Measurements from ENCODE around the gene GFRA1.
"Not testable (repeated sequence)": the region's sequence is repeated elsewhere in the genome, so short reads cannot be mapped to it uniquely, and the experiment has no call there.

GFRA1 gene

DNA sequence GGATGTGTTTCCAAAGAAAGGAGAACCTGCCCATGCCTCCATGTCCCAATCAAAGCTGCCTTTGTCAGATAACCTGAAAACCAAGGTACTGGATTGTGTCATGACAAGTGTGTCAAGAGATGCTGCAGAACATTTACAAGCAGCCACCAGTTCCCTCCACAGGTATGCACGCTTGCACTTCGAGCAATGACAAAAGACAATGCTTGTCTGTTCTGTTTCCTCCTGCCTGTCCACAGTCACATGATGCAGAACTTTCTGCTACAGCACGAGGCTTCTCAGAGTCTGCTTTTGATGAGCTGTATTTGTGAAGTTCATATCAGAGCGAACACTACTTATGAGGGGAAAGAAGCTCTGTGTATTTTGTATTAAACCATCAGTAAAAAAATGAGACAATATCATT, 209.9 kb downstream of the GFRA1 start:
- no peak for DNase-seq (ENCODE audit: low spot score)

DNA sequence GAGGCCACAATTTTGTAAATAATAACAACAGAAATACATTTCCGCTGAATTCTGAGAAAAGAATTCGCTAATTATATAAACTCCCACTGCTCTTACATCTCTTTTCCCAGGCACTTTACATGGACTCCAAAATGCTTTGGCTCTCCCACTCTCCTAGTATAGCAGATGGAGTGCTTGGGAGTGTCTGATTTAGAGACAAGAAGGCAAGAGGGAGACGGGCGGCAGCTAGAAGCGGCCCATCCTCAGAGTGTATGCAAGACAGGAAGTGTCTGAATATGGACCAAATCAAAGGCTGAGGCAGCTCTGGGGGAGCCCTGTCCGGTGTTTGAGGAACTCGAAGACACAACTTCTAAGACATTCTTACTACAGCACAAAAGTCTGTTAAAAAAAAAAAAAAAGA, 212.1 kb downstream of the GFRA1 start:
- DNase-seq (ENCODE audit: low spot score), result no peak

DNA sequence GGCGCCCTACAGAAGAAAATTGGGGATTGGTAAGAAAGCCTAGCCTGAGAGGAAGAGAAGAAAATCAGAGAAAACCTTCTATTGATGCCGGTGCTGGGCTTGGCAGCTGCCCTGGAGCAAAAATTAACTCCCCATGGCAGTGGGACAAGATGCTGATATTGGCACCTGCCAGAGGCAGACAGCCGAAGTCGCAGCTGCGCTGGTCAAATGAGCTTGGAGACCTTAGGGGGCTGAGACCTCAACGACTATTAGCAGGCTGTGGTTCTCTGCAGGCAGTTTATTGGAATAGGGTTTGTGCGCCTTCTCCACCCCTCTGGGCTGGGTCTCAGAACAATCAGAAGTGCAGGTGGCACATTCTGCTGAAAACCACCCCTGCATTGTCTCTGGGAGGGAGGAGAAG, 213.7 kb downstream of the GFRA1 start:
- DNase-seq (ENCODE audit: low spot score), result no peak

DNA sequence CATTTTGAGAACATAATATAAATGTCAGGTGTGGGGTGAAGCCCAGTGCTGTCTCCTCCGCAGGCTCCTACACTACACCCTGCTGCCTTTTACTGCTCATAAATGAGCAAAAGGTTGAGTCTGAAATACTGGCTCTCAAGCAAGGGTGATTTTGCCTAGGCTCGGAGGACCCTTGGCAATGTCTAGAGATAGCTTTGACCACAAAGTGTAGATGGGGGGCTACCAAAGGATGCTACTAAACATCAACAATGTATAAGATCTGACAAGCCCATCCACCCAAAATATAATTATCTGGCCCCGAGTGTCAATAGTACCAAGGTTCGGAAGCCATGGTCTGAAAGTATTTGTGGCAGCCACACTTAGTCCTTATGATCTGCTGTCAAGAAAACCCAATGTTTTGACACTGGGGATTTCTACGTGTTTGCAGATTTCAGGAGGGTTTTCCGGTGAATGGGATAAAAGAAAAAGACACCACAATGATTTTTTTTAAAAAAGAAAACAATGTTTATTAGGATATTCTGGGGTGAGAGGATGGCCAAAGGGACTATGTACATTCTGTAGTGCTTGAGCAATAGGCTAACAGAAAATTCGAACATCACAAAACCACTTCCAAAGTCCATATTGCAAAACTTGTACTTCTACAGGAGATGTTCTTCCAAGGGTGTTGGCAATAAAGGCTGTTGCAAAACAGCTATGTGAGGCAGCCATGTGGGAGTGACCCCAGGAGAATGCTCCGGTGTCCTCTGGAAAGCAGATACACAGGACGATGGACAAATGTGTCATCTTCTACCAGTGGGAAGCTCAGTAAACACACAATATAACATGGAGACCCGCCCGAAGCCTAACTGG, 216.3 kb downstream of the GFRA1 start:
- no peak for DNase-seq (ENCODE audit: low spot score)

DNA sequence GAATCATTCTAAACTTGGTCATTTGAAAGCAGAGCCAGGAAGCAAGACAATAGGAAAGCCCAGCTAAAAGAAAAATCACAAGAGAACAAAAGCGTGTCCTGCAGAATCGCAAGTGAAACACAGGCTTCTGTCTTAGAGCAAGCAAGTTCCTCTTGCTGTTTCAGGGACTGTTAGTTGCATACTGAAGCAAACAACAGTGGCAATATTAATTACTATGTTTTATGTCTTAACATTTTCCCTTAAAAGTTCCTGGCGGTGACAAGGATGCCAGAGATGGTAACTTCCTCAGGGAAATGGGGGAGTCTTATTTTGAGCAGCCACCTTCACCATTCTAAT, 217.1 kb downstream of the GFRA1 start:
- DNase-seq (ENCODE audit: low spot score), result no peak

DNA sequence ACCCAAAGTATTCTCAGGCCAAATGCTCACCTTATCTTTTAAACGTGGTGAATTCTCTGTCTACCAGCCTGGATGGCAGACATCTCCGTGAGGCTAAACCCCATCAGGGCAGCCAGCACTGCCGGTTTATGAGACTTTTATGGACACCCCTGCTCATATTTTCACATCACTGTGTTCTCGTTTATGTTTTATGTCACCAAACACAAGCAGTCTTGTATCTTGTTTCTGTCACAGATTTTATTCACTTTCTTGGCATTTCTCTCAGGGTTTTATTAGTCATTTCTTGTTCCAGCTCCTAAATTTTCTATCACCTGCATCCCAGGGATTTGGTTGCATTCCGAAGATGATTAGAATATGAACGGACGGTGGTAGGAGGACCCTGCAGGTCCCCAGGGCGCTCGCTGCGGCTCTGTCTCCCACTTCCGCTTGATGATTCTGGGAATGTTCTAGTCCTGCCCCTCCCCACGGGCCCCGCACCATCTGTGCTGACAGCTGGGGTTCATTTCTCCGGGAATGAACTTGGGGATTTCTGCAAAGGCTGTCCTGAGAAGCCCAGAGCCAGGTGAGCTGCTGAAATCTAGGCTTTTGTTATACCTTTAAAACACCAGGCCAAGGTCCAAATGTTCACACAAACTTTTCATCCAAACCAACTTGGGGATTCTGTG, 217.6 kb downstream of the GFRA1 start:
- no peak for DNase-seq (ENCODE audit: low spot score)

DNA sequence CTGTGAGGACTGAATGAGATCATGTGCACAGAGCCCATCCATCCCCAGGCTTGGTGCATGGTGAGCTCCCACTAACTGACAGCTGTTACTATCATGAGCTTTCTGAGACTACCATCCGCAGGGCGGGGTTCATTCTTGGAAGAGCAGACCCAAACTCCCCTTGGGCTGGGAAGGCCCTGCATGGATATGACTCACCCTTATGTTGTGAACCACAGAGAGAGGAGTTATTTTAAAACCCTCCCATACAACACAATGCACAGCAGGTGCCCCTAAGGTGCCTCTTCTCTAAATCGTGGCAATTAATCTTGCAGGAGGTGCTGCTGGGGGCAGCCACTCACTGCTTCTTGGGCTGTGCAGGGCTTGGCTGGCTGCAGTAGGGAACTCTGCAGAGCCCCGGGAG, 219.1 kb downstream of the GFRA1 start:
- no peak for DNase-seq (ENCODE audit: low spot score)

DNA sequence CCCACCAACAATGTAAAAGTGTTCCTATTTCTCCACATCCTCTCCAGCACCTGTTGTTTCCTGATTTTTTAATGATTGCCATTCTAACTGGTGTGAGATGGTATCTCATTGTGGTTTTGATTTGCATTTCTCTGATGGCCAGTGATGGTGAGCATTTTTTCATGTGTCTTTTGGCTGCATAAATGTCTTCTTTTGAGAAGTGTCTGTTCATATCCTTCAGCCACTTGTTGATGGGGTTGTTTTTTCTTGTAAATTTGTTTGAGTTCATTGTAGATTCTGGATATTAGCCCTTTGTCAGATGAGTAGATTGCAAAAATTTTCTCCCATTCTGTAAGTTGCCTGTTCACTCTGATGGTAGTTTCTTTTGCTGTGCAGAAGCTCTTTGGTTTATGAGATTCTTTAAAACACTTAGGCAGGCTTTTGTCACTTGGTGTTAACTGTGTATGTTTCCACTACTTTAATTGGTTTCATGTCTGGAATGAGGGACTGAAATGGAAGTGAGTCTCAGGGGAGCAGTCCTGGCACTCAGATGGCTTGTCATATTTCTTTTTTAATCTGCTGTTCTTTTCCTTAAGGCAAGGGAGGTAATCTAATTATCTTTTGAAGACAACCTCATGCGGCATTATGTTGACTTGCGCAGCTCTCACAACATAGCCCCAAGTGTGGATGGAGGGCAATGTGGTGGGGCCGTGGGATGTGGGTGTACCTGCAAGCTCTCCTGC, 219.8 kb downstream of the GFRA1 start:
- DNase-seq (ENCODE audit: low spot score), result not testable (repeated sequence)

DNA sequence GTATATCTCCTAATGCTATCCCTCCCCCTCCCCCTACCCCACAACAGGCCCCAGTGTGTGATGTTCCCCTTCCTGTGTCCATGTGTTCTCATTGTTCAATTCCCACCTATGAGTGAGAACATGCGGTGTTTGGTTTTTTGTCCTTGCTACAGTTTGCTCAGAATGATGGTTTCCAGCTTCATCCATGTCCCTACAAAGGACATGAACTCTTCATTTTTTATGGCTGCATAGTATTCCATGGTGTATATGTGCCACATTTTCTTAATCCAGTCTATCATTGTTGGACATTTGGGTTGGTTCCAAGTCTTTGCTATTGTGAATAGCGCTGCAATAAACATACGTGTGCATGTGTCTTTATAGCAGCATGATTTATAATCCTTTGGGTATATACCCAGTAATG, 220.5 kb downstream of the GFRA1 start:
- DNase-seq (ENCODE audit: low spot score), result not testable (repeated sequence)

DNA sequence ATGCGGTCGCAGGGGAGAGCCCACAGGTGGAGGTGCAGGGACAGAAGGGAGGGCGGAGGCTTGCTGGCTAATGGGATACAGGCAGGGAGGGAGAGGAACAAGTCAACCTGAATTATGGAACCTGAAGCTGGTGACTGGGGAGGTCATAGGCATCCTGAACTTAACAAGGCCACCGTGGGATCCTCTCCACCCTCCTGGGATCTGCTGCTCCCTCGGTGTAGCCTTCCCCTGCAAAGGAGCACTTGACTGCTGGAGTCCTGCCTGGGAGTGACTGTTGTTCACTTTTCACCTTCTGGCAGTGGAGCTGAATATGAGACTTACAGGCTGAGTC, 223.1 kb downstream of the GFRA1 start:
- no peak for DNase-seq (ENCODE audit: low spot score)

DNA sequence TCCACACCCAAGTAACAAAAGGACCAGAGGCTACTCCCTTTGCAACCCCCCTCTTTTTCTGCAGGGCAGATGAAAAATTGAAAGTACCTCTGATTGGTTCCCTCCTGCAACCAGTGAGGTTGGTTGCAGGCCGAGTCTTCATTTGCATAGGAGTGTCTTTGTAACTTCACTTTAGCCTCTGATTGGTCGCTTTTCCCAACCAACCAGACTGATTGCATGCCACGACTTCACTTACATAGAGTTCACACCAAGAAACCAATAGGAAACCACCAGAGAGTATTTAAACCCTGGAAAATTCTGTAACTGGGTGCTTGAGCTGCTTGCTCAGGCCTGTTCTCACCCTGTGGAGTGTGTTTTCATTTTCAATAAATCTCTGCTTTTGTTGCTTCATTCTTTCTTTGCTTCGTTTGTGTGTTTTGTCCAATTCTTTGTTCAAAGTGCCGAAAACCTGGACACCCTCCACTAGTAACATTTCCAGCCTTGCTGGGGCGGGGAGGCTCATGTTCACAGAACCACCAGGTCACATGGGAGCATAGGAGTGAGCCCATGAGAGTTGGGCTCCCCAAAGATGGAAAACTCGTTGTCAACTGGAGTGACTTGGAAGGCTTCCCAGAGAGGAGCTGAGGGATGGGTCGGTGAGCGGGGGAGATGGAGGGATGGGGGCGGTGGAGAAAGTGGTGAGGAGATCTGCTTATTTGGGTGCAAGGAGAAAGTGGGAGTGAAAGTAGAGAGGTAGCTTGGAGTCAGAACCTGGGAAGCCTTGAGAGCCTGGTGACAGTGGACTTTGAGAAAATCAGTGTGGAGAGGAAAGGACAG, 223.6 kb downstream of the GFRA1 start:
- no peak for DNase-seq (ENCODE audit: low spot score)

DNA sequence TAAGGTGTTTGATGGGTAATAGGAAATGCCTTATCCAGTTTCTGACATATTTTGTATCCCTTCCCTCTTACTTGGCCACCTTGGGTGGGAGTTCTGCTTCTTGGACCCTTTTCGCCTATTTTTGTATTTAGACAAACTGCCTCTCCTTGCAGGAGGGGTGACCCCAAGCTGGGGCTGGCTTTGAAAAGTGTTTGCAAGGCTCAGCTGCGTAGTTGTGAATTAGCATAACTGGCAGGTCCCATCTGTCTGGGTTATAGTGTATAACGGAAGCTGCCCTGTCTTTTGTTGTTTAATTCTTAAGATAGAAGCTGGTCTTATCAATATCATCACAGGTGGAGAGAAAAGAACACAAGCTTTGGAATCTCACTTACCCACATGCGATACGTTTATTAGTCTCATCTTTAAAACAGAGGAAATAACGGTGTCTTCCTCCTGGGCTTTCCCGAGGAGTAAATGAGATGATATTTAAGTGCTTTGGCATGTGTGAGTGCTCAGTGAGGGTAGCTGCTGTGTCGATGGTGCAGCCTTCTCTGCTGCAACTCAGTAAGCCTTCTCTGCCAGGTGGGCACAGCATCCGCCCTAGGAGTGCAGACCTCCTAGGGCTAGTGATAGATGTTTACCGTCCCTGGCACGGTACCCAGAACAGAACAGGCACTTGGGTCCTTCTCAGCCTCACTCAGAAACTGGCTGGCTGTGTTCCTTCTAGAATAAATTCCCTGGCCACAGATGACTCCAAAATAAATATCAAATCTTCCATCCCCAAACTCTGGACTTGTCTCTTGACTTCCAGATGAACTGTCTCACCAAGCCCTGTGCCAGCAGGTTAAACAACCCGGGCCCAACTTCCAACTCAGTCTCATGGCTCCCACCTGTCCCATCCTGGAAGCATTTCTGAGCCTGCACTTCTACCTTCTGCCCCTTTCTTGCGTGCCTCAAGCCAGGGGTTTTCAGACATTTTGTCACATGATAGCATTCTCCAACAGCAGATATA, 227.3 kb downstream of the GFRA1 start:
- no peak for DNase-seq (ENCODE audit: low spot score)

DNA sequence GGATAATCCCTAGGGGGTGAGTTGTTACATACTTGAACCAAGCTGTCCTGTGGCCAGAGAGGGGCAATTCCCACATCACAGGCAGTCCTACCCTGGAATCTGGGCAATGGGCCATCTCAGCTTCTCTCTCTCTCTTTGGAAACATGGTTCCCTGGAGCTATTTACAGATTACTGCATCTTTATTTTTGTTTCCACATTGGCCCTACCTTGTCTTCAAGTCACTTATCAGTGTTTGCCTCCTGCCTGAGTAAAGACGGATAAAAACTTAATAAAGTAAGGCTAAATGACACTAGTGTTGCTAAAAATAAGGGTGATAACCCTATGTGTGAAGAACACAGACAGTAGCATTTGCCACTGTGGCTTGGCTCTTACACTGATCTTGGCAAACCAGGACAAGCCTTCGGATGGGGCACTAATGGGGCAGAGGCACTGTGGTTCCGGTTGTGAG, 228.2 kb downstream of the GFRA1 start:
- no peak for DNase-seq (ENCODE audit: low spot score)

DNA sequence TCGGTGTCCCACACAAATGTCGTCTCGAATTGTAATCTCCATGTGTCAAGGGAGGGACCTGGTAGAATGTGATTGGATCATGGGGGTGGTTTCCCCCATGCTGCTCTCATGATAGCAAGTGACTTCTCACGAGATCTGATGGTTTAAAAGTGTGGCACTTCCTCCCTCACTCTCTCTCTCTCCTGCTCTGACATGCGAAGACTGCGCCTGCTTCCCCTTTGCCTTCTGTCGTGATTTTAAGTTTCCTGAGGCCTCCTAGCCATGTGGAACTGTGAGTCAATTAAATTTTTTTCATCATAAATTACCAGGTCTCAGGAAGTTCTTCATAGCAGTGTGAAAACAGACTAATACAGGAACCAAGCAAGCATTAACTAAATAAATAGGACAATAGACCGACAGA, 229.1 kb downstream of the GFRA1 start:
- no peak for DNase-seq (ENCODE audit: low spot score)

DNA sequence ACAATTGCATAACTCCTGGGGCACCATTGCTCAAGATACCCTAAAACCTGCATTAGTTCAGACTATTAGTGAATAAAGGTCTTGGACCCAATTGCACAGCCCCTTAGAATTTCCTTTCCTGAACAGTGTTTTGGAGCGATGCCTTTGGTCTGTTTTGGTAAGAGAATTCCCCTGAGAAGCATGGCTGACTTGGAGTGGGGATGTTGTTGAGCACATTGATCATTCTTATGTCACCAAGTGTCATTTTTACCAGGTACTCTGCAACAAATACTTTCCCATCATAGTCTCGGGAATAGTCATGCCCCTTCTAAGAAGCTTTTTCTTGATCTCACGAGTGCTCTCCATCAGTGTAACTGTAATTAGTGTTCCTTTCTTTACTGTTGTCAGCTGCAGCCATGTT, 229.7 kb downstream of the GFRA1 start:
- no peak for DNase-seq (ENCODE audit: low spot score)

DNA sequence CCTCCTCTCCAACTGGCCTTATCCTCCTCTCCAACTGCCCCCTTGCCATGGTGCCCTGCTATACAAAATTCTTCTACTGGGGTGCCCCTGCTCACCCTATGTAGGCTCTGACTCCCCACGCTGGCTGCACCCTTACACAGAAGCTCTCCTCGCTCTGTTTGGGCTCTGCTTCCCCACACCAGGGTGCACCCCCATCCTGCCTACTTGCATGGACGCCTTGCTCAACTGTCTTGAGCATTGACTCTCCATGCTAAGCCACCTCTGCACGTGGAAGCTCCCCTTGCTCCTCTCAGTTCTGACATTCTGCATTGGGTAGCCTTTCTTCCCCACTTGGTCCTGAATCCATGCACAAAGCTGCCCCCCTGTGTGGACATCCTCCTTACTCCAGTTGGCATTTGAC, 231.1 kb downstream of the GFRA1 start:
- DNase-seq (ENCODE audit: low spot score), result no peak

DNA sequence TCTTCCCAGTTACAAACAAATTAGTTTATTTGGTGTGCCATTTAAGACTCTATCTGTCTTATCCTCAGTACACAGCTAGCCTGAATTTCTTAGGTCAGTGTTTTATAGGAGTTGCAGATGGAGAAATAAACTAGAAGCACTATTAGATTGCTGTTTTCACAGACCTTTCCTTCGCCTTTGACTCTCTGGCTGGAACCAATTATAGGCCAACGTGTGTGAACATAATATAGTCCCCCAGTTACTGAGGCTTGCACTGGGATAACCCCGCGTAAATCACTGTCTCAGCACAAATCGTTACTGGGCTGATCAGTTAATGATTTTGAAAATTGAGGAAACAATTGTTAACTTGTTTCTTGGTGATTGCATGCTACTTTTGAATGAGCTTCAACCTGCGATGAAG, 233.4 kb downstream of the GFRA1 start:
- no peak for DNase-seq (ENCODE audit: low spot score)

DNA sequence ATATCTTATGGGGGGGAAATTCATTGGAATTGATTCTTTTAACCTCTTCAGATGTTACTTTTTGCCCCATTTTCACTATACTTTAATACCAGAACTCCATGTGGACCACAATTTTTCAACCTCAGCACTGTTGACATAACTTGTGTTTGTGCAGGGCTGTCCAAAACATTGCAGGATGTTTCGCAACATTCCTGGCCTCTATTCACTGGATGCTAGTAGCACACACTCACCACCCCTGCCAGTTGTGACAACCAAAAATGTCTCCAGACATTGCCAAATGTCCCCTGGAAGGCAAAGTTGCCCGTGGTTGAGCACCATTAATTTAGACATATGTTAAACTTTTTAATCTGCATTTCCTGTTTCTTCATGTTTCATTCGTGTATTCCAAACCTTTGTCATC, 234.7 kb downstream of the GFRA1 start:
- DNase-seq (ENCODE audit: low spot score), result no peak

DNA sequence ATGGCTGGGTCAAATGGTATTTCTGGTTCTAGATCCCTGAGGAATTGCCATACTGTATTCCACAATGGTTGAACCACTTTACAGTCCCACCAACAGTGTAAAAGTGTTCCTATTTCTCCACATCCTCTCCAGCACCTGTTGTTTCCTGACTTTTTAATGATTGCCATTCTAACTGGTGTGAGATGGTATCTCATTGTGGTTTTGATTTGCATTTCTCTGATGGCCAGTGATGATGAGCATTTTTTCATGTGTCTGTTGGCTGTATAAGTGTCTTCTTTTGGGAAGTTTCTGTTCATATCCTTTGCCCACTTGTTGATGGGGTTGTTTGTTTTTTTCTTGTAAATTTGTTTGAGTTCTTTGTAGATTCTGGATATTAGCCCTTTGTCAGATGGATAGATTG, 237.6 kb downstream of the GFRA1 start:
- DNase-seq (ENCODE audit: low spot score), result not testable (repeated sequence)

DNA sequence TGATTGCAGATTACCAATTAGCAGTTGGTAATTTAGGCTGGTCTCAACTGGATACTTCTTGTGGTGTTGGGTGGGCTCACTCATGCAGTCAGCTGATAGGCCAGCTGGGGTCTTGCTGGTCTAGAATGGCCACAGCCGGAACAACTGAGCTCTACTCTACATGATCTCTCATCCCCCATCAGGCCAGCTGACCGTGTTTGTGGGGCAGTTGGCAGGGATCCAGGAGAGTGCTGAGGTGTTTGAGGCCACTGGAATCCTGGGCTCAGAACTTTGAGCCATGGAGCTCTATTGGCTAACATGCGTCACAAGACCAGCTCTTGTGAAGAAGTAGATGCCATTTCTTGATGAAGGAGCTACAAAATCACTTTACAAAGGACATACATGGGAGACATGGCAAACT, 242.4 kb downstream of the GFRA1 start:
- DNase-seq (ENCODE audit: low spot score), result no peak

DNA sequence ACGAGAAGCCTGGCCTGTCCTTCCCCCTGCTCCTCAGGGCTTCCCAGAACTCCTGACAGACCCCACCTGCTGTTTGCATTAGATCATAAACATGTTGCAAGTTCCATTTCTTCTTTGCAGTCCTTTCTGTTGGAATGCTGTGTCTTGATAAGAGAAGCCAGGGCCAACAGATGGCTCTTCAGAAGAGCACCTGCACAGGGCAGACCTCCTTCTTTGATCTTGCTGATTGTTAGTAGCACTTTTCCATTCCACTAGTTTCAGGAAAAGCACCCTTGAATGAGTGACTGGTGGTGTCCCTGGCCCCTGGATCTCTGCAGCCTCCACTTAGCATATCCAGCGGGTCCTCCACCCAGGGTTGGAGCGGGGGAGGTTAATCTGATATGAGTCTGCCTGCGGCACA, 243.2 kb downstream of the GFRA1 start:
- no peak for DNase-seq (ENCODE audit: low spot score)

All from hematopoietic multipotent progenitor cell treated with erythropoietin and hydrocortisone succinate and interleukin-3 and kit ligand, for 15 days (in vitro differentiated cells).